ENCODE results near the gene DUSP6.
A peak's percentile ranks its signal among the peaks of the same experiment; 100 is the strongest.

DUSP6 gene

DNA sequence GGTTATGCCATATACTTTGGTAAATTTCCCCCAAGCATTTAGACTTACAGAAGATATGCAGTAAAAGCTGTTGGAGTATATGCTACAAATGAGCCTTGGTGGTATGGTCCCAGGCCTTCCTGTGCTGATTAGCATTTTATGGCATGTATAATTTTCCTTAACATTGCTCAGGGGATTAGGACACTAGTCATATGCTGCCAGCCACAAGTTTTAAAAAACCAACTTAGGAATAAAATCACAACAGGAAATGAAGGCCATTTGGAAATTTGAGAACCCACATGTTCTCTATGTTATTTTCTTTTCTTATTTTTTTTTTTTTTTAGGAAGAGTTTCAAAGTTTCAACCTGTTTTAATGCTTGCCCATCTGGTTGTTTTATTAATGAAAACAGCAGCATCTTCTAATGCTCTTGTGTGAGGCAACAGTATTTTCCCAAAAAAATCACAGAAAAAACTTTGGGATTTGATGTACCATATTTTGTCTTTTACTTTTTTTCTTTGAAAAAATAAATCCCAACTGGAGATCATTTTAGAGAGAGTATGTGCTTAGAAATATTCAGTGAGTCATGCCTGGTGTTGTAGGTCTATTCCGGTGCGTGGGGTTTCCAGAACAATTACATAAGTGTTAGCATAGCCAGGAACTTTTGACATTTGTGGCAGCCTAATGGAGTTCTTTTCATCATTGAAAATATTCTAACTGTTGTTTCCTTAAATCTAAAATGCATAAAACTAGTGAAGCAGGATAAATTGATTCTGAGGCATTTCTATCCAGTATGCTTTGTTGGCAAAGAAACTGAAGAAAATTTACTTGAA lies 21.7 kb upstream of the DUSP6 start:
- no peak for DNase-seq (ENCODE audit: low read depth in 3 of 3)

DNA sequence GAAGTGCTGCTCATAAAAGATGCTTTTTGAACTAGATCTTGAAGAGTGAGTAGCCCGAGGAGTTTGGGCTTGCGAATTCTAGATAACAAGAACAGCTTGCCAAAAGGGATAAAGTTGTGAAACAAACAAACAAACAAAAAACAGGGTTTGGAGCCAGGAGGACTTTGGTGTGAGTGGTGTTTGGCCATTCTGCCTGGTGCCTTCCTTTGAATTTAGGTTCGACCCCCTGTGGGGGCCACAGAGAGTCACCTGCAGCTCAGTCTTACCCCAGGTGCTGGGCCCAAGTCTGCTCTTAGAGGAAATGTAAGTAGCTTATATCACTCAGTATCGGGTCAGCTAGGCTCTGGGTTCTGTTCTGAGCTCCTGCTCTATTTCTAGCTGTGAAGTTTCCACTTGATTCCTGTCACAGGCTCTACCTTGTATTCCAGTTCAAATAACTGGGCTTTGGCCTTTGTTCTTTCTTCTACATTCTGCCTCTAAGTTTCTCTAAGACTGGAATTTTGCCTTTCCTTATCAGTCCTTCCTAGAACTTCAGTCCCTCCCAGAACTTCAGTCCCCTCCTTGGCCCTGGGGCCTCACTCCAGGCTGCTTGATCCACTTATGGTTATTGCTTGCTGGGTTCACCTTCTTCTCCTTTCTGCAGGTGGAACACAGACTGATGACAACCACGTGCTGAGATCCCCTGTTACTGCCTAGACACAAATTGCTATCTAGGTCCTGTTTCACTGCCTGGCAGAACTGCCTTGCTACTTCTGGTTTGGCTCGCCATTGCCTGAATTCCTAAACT lies 20.5 kb upstream of the DUSP6 start:
- no peak for DNase-seq (ENCODE audit: low read depth in 3 of 3)

DNA sequence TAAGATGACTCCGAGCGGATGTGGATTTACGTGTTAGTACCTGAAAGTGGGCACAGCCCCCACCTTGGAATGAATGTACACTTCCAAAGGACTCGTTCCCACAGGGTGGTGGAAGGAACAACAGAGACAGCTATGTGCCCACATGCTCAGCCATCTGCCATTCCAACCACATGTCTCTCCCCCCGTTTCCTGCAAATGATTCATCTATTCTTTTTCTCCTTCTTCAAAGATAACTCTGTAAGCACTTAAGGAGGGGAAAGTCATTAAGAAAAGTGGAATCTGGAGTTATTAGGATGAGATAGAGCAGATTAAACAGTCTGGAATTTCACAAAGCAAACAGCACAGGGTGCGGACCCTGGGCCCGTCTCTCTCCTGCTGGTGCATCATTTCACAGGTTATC lies 18.5 kb upstream of the DUSP6 start:
- DNase-seq (ENCODE audit: low read depth in 3 of 3): no peak

DNA sequence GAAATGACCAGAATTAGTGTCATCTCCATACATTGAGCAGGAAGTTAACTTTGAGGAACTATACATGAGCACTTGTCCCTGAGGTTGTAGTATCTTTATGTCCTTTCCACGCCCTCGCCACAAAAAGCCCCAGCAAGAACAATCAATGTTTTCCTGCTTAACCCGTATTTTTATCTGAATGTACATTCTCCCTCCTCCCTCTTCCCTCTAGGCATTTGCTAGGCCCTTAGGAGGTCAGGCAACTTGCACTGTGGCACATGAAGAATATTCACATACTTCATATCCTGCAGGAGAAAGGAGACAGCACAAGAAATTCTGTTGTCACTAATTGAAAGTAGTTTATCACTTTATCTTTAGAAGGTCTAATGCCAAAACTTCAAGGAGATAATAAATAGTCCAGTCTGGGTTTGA lies 18.1 kb upstream of the DUSP6 start:
- DNase-seq (ENCODE audit: low read depth in 3 of 3): no peak

DNA sequence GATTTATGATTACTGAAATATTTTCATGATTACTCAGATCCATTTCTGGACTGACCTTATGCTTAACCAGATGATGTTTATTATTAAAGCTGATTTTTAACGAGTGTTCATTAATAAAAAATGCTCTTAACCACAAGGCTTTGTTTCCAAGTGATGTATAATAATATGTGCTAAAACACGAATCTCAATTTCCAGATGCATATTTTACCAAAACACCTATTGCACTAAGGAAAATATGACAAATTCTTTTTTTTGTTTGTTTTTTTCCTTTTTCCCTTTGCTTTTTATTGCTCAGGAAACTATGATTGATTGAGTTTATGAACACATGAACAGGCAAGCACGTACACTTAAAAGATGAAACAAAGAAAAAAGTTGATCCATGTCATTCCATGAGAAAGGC lies 16.9 kb upstream of the DUSP6 start:
- no peak for DNase-seq (ENCODE audit: low read depth in 3 of 3)

DNA sequence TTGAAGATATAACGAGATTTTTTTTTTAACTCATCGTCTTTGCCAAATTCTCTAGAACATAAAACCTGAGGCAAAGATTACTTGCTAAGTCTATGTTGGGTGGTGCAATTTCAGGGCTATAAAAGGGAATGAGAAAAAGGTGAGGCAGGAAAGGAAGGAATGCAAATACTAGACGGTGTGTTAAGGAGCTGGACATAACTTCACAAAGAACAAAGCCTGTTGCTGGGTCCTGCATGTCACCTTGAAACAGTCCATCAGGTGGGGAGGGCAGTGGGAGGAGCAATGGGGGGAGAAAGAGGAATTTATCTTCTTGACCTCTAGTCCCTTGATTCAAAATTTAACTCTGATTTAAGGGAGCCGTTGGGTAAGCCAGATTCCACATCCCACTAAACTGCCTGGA lies 16.1 kb upstream of the DUSP6 start:
- no peak for DNase-seq (ENCODE audit: low read depth in 3 of 3)

DNA sequence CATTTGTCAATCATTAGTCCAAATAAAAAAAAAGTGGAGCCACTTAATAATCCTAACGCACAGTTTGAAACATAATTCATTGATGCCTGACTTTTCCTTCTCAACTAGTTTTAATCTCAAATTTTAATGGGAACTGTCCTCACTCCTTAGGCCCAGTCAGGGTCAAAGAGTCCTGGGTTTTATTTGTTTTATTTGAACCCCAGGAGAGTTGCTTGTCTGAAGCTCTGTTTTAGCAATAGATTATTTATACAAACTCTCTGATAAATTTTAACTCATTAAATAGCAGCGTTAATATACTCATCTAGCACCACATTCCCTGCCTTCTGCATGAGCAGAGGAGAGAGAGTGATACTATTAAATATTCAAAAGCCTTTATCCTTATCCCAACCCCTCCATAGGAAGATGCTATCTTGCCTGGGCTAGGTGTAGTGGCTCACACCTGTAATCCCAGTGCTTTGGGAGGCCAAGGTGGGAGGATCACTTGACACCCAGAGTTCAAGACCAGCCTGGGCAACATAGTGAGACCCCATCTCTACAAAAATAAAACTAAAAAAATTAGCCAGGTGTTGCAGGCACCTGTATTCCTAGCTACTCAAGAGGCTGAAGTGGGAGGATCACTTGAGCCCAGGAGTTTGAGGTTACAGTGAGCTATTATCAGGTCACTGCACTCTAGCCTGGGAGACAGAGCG lies 14.5 kb upstream of the DUSP6 start:
- DNase-seq (ENCODE audit: low read depth in 3 of 3): no peak

DNA sequence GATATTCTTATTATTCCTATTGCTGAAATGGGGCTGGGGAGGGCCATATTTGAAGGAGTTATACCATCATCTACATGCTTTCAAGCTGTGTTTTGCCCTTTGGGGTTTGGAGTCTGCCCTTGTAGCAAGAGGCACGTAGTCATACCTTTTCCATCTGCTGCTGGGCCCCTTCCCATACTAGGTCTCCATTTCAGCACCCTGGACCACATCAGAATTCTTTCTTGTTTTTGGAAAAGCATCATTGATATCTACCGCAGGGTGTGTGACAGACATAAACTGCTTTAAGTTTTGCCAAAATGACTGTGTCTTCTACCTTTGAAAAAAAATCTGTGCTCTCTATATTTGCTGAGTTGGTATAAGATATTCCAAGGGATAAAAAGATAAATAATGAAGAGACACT lies 12.3 kb upstream of the DUSP6 start:
- no peak for DNase-seq (ENCODE audit: low read depth in 3 of 3)

DNA sequence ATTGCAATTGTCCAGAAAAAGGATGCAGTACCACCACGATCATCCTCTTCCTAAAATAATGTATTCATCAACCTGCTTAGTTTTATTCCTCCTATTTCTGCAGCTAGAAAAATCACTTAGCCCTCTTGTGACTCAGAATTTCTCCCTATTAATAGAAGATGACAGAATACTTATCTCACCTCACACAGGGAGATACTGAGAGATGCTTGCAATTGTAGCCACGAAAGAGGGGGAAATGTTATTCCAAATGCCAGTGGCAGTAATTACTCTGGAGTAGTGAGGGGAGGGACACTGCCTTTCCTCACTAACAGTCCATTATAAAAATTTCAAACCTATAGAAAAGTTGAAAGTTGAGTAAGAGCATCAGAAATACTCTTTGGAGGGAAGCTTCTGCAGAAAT lies 11.8 kb upstream of the DUSP6 start:
- no peak for DNase-seq (ENCODE audit: low read depth in 3 of 3)

DNA sequence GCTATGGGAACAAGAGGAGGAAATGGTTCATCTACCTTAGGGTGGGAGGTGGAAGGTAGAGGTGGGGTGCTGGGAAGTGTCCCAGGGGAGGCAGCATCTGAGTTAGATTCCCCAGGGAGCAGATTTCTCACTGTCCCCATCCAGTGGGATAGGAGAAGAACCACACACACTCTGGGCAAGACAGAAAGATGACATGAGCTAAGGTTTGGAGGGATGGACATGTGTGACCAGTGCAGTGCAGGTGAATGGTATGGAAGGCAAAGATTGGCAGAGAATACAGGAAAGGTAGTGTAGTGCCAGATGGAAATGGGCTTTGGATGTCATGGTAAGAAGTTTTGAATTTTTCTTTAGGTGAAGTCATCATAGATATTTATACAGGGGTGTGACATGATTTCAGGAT lies 11.3 kb upstream of the DUSP6 start:
- DNase-seq (ENCODE audit: low read depth in 3 of 3): no peak

DNA sequence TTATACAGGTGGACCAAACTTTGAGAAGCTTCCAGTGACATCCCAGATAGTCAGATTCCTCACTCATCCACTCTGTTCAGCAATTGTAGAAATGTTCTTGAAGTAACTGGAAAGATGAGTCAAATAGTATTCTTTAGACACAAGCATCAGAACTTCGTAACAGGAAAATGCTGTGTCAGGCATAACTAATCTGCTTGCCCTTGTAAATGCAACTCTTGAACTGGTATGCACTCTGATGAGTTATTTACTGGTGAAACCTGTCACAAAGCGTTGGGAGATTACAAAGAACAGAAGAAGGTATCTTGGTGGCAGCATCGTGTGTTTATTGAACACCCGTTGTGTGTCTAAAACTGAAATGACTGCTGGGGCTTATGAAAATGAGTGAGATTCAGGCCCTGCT lies 10.8 kb upstream of the DUSP6 start:
- no peak for DNase-seq (ENCODE audit: low read depth in 3 of 3)

DNA sequence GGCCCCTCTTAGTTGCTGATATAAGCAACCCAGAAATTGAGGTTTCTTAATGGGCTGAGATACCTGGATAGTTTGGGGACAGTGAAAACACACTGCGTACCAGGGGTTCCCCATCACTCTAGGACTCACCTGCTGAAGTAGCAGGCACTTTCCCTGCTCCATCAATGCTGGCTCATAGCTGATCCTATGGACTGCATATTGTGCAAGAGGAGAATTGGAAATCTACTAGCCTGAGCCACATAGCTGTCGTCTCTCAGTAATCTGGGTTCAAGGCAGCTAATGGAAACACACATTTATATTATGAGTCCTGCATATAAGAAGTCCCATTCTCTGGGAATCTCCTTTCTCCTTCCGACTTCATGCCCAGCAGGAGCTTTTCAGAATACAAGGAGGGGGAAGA lies 7.3 kb upstream of the DUSP6 start:
- DNase-seq (ENCODE audit: low read depth in 3 of 3): no peak

DNA sequence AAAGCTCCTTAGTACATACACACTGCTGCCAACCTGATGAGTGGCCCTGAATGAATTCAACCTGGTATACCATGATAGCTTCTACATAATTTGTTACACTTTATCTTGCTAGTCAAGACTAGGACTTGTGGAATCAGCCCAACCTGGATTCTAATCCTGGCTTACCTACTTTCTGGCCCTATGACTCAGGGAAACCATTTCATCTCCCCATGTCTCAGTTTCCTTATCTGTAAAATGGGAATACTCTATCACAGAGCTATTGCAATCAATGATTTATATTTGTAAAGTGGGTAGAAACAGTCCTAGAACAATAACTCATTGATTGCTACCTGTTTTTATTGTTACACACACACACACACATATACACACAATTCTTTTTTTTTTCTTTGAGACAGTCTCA lies 6.5 kb upstream of the DUSP6 start:
- DNase-seq (ENCODE audit: low read depth in 3 of 3): no peak

DNA sequence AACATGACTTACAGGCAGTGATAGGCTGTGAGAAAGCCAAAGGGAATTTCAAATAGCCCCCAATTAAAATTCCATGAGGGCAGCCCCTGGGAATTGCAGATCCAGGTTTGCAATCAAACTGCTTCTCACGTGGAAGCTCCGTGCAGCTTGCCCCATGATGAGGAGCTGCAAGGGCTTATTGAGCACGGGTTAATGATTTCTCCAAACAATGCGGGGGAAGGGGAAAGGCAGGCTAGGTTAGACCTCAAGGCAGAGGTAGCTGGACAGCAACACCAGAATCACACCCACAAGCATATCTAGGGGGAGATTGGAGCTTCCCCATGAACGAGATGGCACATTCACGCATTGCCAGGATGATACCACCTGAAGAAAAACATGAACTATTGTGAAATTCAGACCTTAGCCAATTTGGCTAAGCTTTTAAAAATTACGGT lies 5.0 kb upstream of the DUSP6 start:
- DNase-seq (ENCODE audit: low read depth in 3 of 3): no peak

DNA sequence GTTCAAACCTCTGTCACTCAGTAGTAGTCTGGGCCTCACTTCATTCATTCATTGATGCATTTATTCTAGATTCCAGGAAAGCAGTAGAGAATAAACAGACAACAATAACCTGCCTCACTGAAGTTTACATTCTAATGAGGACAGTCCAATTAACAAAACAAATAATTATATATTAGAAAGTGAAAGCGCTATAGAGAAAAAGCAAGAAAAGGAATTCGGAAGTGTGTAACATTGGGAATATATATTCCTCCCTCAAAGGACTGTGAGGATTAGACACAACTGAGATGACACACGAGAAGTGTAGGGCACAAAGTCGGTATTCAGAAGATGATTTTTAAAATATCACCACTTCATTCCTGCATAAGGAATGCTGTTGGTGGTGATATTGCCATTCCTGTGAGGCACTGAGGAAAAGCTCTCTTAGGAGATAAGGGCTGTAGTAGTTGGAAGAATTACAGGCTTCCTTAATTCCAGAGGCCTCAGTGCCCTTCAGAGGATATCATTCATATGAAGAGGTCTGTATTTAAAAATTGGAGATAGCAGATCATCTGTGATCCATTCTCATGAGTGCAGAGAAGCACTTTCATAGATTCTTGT lies 3.9 kb upstream of the DUSP6 start:
- DNase-seq (ENCODE audit: low read depth in 3 of 3): no peak

DNA sequence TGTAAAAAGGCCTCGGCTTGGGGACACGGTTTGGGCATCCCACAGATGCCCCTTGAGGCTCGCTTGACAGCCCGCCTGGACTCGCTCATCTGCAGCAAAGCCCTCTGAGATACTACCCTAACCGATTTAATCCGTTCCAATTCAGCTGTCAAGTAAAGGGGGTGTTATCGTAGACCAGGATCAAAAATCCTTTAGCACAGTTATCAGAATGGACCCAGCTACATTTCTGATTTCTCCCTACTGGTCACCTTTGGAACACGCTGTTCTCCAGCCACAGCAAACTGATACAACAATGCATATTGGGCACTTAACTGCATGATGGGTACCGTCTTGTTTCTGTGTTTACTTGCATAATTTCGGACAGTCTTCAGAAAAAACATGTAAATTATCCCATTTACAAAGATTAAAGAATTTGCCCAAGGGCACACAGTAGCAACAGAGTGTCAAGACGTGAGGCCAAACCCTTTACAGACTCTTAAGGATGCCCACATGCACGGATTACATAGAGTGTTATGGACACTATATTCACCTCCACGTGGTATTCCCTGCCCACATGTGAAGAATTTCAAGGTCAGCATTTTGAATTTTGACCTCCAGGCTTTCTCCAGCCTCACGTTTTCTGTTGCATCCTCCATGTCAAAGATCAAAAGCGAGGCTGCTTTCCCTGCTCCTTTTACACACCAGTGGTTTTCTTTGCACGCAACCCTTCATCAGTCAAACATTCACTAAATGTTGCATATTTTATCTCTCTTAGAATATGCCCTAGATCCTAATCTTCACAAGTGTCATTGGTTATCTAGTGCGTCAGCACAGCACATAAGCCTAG lies 3.2 kb upstream of the DUSP6 start:
- DNase-seq (ENCODE audit: low read depth in 3 of 3): no peak

DNA sequence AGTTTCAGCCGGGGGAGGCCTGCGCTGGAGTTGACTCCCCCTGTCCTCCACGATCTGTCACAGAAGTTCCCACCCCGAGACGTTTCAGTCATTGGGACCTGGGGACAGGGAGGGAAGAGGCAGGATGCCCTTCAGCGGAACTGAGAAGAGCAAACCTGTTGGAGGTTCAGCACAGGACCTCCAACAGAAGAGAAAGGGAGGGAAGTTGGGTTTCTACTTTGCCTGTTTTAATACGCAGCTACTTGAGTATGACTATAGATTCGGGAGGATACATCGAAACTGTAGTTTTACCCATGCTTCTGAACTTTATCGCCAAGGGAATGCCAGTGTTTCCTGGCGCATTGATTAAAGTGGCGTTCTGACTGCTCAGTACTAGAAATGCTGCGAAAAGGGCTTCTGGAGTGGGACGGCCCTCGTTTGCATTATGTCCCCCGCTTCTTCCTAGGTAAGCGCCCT lies 2.3 kb upstream of the DUSP6 start:
- no peak for DNase-seq (ENCODE audit: low read depth in 3 of 3)

DNA sequence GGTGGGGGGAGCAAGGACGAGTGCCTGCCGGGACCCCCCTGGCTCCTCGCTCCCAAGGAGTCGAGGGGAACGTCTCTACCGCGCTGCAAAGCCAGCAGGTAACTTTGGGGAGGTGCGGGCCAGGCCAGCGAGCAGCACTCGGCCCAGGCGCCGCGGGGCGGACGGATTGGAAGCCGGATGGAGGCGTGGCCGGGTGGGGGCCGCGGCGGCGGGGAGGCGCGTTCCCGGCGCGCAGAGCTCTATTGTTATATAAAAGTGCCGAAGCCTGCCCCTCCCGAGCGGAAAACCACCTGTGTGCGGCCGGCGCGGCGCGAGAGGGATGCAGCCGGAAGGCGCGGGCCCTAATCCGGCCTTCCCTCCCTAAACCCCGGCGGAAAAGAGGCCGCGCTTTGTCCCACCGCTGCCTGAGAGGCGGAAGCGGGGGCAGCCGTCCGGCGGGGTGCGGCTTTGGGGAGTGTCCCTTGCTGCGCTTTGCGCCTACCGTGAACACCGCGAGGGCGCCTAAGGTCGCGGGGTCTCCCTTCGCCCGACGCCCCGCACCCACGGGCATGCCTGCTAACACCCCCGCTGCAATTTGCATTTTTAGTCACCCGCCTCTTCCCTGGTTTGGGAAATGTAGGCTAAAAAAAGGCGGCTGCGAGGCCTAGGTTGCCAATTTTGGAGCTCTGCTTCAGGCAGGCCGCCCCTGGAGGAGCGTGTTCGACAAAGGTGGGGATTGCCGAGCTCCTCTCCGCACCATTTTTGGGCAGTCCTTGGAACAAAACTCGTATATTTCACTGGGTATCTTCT lies 1.7 kb upstream of the DUSP6 start:
- DNase-seq (ENCODE audit: low read depth in 3 of 3): peak; percentile 34 to 53 (median 40)

DNA sequence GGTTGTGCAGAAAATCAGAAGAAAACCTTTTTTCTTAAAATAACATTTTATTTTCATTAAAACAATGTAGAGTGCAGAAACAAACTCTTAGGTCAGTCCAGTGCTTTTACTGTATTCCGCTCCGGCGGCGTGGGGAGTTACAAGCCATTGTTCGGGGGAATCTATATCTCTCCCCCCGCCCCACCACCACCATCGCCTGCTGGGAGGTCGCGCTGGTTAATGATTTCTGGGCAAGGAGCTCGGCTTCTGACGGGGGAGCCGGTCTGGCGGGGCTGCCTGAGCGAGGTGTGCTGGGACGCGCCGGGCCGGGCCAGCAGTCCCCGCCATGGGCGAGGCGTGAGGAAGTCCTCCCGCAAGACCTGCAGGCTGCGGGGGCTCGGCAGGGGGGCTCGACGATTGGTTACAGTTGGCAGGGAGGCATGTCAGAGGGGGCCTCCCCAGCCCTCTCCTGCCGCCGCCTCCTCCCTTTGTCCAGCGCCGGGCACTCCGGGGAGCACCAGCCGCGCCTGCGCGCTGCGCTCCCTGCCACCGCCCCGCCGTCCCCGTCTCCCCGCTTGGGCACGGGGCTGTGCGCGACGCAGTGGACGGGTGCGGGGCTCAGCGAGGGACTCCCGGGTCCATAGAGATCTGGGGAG lies 1.0 kb upstream of the DUSP6 start:
- no peak for DNase-seq (ENCODE audit: low read depth in 3 of 3)

DNA sequence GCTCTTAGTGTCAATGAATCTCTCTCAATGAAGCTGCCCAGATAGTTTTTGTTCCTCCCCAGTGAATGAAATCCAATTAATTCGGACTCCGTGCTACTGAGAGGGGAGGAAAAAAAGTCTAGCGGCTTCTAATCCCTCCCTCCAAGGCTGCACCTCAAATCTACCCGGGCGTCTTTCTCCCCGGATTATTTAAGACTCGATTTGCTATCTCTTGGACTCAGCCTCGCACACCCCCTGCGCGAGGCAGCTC lies 134 bp downstream of the DUSP6 start:
- DNase-seq (ENCODE audit: low read depth in 3 of 3): no peak

Measured in stimulated activated CD4-positive, alpha-beta T cell treated with anti-CD3 and anti-CD28 coated beads, TNF-alpha, amount 100 ng/mL, for 4 hours (primary cell).